ENCODE data around the gene SLC6A8. TPM values are rescaled to one million over a fixed set of nuclear protein-coding genes. Genes with fewer than 3 reads are reported as not detected.
"Not testable (repeated sequence)": the region's sequence is repeated elsewhere in the genome, so short reads cannot be mapped to it uniquely, and the experiment has no call there.

The SLC6A8 gene
- total RNA-seq, 1 donor from 2014 or later, result 229 TPM

GRCh38 chrX:153740631-153741222, 53.0 kb downstream of the SLC6A8 start:
- Histone ChIP-seq H3K36me3 (peaks cover 12% of the 10 kb centered on the region), H3K27me3 (ENCODE audit: low read depth) (no peaks in the 10 kb centered on the region), H3K27ac (replicated peaks) (no peak overlapping the region), H3K4me3 (no peak overlapping the region), H3K9me3 (replicated peaks) (no peaks in the 10 kb centered on the region), H3K4me1 (peaks cover 17% of the 10 kb centered on the region)
- DNase-seq, result no peak
- TF ChIP-seq CTCF (IDR thresholded peaks at IDR 0.05; ENCODE audit: borderline replicate concordance), result no peak
- intact Hi-C loops (cut with micrococcal nuclease), result no loop called here

- H3K4me1 ChIP-seq, result peaks cover 17% of the 10 kb centered on the region
- H3K27ac ChIP-seq (replicated peaks), result no peak overlapping the region
- no peak overlapping the region for H3K4me3 ChIP-seq
- H3K9me3 ChIP-seq (replicated peaks), result no peaks in the 10 kb centered on the region
- peaks cover 9% of the 10 kb centered on the region for H3K36me3 ChIP-seq
- DNase-seq, result no peak
- no peaks in the 10 kb centered on the region for H3K27me3 ChIP-seq (ENCODE audit: low read depth)
- no peak for TF ChIP-seq CTCF (IDR thresholded peaks at IDR 0.05; ENCODE audit: borderline replicate concordance)
- intact Hi-C loops (cut with micrococcal nuclease), result no loop called here
Measured at GRCh38 chrX:153741446-153741845, 53.7 kb downstream of the SLC6A8 start.

- H3K36me3 ChIP-seq; H3K4me3 ChIP-seq; H3K9me3 ChIP-seq (replicated peaks); H3K27me3 ChIP-seq (ENCODE audit: low read depth); intact Hi-C loops (cut with micrococcal nuclease); DNase-seq; H3K27ac ChIP-seq (replicated peaks): not testable (repeated sequence)
- H3K4me1 ChIP-seq, result peaks cover 17% of the 10 kb centered on the region
Measured at GRCh38 chrX:153742111-153742510, 54.4 kb downstream of the SLC6A8 start.

GRCh38 chrX:153742796-153743467, 55.2 kb downstream of the SLC6A8 start:
- intact Hi-C loops (cut with micrococcal nuclease); H3K9me3 ChIP-seq (replicated peaks); DNase-seq; H3K27ac ChIP-seq (replicated peaks); H3K27me3 ChIP-seq (ENCODE audit: low read depth); H3K4me3 ChIP-seq; H3K36me3 ChIP-seq: not testable (repeated sequence)
- peaks cover 17% of the 10 kb centered on the region for H3K4me1 ChIP-seq

- H3K36me3 ChIP-seq; intact Hi-C loops (cut with micrococcal nuclease); H3K27me3 ChIP-seq (ENCODE audit: low read depth); H3K27ac ChIP-seq (replicated peaks); H3K9me3 ChIP-seq (replicated peaks): not testable (repeated sequence)
- DNase-seq, result peak; percentile 52
- H3K4me1 ChIP-seq, result peaks cover 17% of the 10 kb centered on the region
- peak overlapping the region; percentile 27 for H3K4me3 ChIP-seq
Measured at GRCh38 chrX:153743468-153744209, 55.9 kb downstream of the SLC6A8 start.

GRCh38 chrX:153744210-153745066, 56.7 kb downstream of the SLC6A8 start:
- H3K4me3 ChIP-seq, result peak overlapping the region; percentile 27
- no peak for TF ChIP-seq CTCF (IDR thresholded peaks at IDR 0.05; ENCODE audit: borderline replicate concordance)
- intact Hi-C loops (cut with micrococcal nuclease), result no loop called here
- H3K9me3 ChIP-seq (replicated peaks), result no peaks in the 10 kb centered on the region
- DNase-seq, result no peak
- H3K27me3 ChIP-seq (ENCODE audit: low read depth), result no peaks in the 10 kb centered on the region
- H3K27ac ChIP-seq (replicated peaks), result no peak overlapping the region
- no peaks in the 10 kb centered on the region for H3K36me3 ChIP-seq
- peaks cover 17% of the 10 kb centered on the region for H3K4me1 ChIP-seq

GRCh38 chrX:153745067-153745433, 57.3 kb downstream of the SLC6A8 start:
- H3K27me3 ChIP-seq (ENCODE audit: low read depth); DNase-seq; H3K27ac ChIP-seq (replicated peaks); H3K4me3 ChIP-seq; intact Hi-C loops (cut with micrococcal nuclease); H3K9me3 ChIP-seq (replicated peaks); H3K36me3 ChIP-seq: not testable (repeated sequence)
- peaks cover 17% of the 10 kb centered on the region for H3K4me1 ChIP-seq

All from left ventricle myocardium inferior (tissue), 1 donor.